H9 (cell line): ENCODE measurements around the gene IL36B. TPM values are rescaled to one million over a fixed set of nuclear protein-coding genes. Genes with fewer than 3 reads are reported as not detected.

Source experiments
- DNase-seq: peaks from one replicate; pipeline ENCODE4 v3.0.0-alpha.2; 2017
- H2AFZ ChIP-seq: one replicate; pipeline ENCODE4 v1.6.1; 2013; ENCODE audit warnings: mild to moderate bottlenecking, low read length, control low read depth, moderate library complexity
- H2AK5ac ChIP-seq: 2 replicates; pipeline ENCODE4 v1.6.1; 2013; ENCODE audit warnings: low read length, control low read depth, mixed read lengths; ENCODE audit not compliant: insufficient read length
- H2BK120ac ChIP-seq: one replicate; pipeline ENCODE4 v1.6.1; 2013; ENCODE audit warnings: low read depth, mild to moderate bottlenecking, low read length, control low read depth, inconsistent platforms; ENCODE audit not compliant: poor library complexity, severe bottlenecking
- H2BK12ac ChIP-seq: 2 replicates; pipeline ENCODE4 v1.6.1; 2013; ENCODE audit warnings: low read length, control low read depth, mixed read lengths, low read depth; ENCODE audit not compliant: insufficient read length
- H2BK15ac ChIP-seq: 2 replicates; pipeline ENCODE4 v1.6.1; 2013; ENCODE audit warnings: low read depth, low read length, control low read depth
- H2BK20ac ChIP-seq: one replicate; pipeline ENCODE4 v1.6.1; 2013; ENCODE audit warnings: low read depth, mild to moderate bottlenecking, low read length, control low read depth, inconsistent platforms; ENCODE audit not compliant: poor library complexity, severe bottlenecking
- H2BK5ac ChIP-seq: 2 replicates; pipeline ENCODE4 v1.6.1; 2013; ENCODE audit warnings: low read length, control low read depth, mixed read lengths; ENCODE audit not compliant: insufficient read length
- H3K14ac ChIP-seq: 2 replicates; pipeline ENCODE4 v1.6.1; 2013; ENCODE audit warnings: low read length, control low read depth; ENCODE audit not compliant: insufficient read depth
- H3K18ac ChIP-seq: 2 replicates; pipeline ENCODE4 v1.6.1; 2013; ENCODE audit warnings: low read depth, mild to moderate bottlenecking, mixed read lengths, low read length, control low read depth; ENCODE audit not compliant: insufficient read length
- H3K23ac ChIP-seq: 2 replicates; pipeline ENCODE4 v1.6.1; 2013; ENCODE audit warnings: low read length, control low read depth, mixed read lengths, low read depth; ENCODE audit not compliant: insufficient read length
- H3K23me2 ChIP-seq: 2 replicates; pipeline ENCODE4 v1.6.1; 2013; ENCODE audit warnings: low read depth, mild to moderate bottlenecking, mixed read lengths, low read length, control low read depth; ENCODE audit not compliant: insufficient read length, poor library complexity, severe bottlenecking
- H3K27ac ChIP-seq: 2 replicates; pipeline ENCODE4 v1.5.1; 2013; ENCODE audit warnings: low read length, control low read depth, mixed read lengths, low read depth; ENCODE audit not compliant: insufficient read length
- H3K27me3 ChIP-seq: 2 replicates; pipeline ENCODE4 v1.6.1; 2013; ENCODE audit warnings: low read length, control low read depth, inconsistent platforms; ENCODE audit not compliant: insufficient read depth
- H3K4ac ChIP-seq: 2 replicates; pipeline ENCODE4 v1.6.1; 2013; ENCODE audit warnings: low read depth, mild to moderate bottlenecking, control low read depth, inconsistent platforms, low read length, moderate library complexity
- H3K4me1 ChIP-seq: 2 replicates; pipeline ENCODE4 v1.6.1; 2013; ENCODE audit warnings: low read length, control low read depth, inconsistent platforms; ENCODE audit not compliant: insufficient read depth
- H3K4me2 ChIP-seq: 2 replicates; pipeline ENCODE4 v1.6.1; 2013; ENCODE audit warnings: low read length, control low read depth, mixed read lengths; ENCODE audit not compliant: insufficient read length, insufficient read depth
- H3K56ac ChIP-seq: 2 replicates; pipeline ENCODE4 v1.6.1; 2013; ENCODE audit warnings: low read depth, mild to moderate bottlenecking, mixed read lengths, low read length, control low read depth; ENCODE audit not compliant: insufficient read length
- H3K79me1 ChIP-seq: 2 replicates; pipeline ENCODE4 v1.6.1; 2013; ENCODE audit warnings: low read depth, mild to moderate bottlenecking, moderate library complexity, low read length, control low read depth, inconsistent platforms; ENCODE audit not compliant: insufficient read depth, poor library complexity, severe bottlenecking
- H3K79me2 ChIP-seq: 2 replicates; pipeline ENCODE4 v1.6.1; 2013; ENCODE audit warnings: low read length, control low read depth, inconsistent platforms; ENCODE audit not compliant: insufficient read depth
- H3K9ac ChIP-seq: 2 replicates; pipeline ENCODE4 v1.6.1; 2013; ENCODE audit warnings: low read length, control low read depth, mixed read lengths; ENCODE audit not compliant: insufficient read length; ENCODE audit errors: extremely low read depth
- H3K9me3 ChIP-seq: one replicate; pipeline ENCODE4 v1.6.1; 2013; ENCODE audit warnings: low read depth, low read length, inconsistent platforms; ENCODE audit not compliant: control insufficient read depth
- H3T11ph ChIP-seq: one replicate; pipeline ENCODE4 v1.6.1; 2013; ENCODE audit warnings: mild to moderate bottlenecking, low read length, control low read depth, inconsistent platforms
- H4K20me1 ChIP-seq: one replicate; pipeline ENCODE4 v1.6.1; 2013; ENCODE audit not compliant: control insufficient read depth, insufficient read length, insufficient read depth
- H4K5ac ChIP-seq: 2 replicates; pipeline ENCODE4 v1.6.1; 2013; ENCODE audit warnings: low read depth, mild to moderate bottlenecking, mixed read lengths, low read length, control low read depth; ENCODE audit not compliant: insufficient read length
- H4K8ac ChIP-seq: replicated peaks from 2 replicates; pipeline ENCODE4 v1.6.1; 2013; ENCODE audit warnings: low read length, control low read depth, mixed read lengths, low read depth; ENCODE audit not compliant: insufficient read length
- H4K91ac ChIP-seq: 2 replicates; pipeline ENCODE4 v1.6.1; 2013; ENCODE audit warnings: low read depth, mild to moderate bottlenecking, moderate library complexity, mixed read lengths, low read length, control low read depth; ENCODE audit not compliant: insufficient read length
- H3K27ac Mint-ChIP-seq, 3 experiments: 2 replicates in 2 of 3; 3 replicates in 1 of 3; pipeline ENCODE4 v1.8.0; 2020 to 2021; ENCODE audit warnings: mixed read lengths in 3 of 3, mild to moderate bottlenecking in 1 of 3, moderate library complexity in 1 of 3
- H3K27me3 Mint-ChIP-seq: 2 replicates; pipeline ENCODE4 v1.8.0; 2021; ENCODE audit warnings: low read depth, mild to moderate bottlenecking, moderate library complexity, mixed read lengths
- H3K36me3 Mint-ChIP-seq, 3 experiments: 2 replicates in 2 of 3; 3 replicates in 1 of 3; pipeline ENCODE4 v1.8.0; 2020 to 2021; ENCODE audit warnings: low read depth in 3 of 3, mixed read lengths in 3 of 3; ENCODE audit not compliant: insufficient read depth in 1 of 3
- H3K4me1 Mint-ChIP-seq, 2 experiments: 2 replicates each; pipeline ENCODE4 v1.8.0; 2020; ENCODE audit warnings: mixed read lengths in 2 of 2
- H3K4me3 Mint-ChIP-seq, 2 experiments: 2 replicates in 1 of 2; 3 replicates in 1 of 2; pipeline ENCODE4 v1.8.0; 2020 to 2021; ENCODE audit warnings: mild to moderate bottlenecking in 2 of 2, mixed read lengths in 2 of 2, moderate library complexity in 1 of 2
- H3K9me3 Mint-ChIP-seq, 2 experiments: 2 replicates in 1 of 2; 3 replicates in 1 of 2; pipeline ENCODE4 v1.8.0; 2020; ENCODE audit warnings: mild to moderate bottlenecking in 2 of 2, mixed read lengths in 2 of 2, moderate library complexity in 1 of 2
- CTCF ChIP-seq: fragments of 200-600 bp; sonication (generic); conservative IDR thresholded peaks from 3 replicates; pipeline ENCODE4 v1.8.0; 2021; ENCODE audit warnings: antibody characterized with exemption, mild to moderate bottlenecking
- WGBS: extraction: QIAGEN DNeasy Blood & Tissue Kit; methylation state at CpG from one replicate; pipeline ENCODE4 v1.1.7; 2013; ENCODE audit warnings: missing lambda C conversion rate, low lambda C conversion rate, mixed read lengths; ENCODE audit not compliant: insufficient read length; ENCODE audit errors: extremely low coverage; 5-methylcytosine and 5-hydroxymethylcytosine counted together
- total RNA-seq: library from RNA; stranded (reverse); gene quantifications from 2 replicates; pipeline ENCODE4 v1.2.1, GENCODE V29; 2021

IL36B gene
- total RNA-seq, 1 experiment from 2014 or later: not detected

DNA sequence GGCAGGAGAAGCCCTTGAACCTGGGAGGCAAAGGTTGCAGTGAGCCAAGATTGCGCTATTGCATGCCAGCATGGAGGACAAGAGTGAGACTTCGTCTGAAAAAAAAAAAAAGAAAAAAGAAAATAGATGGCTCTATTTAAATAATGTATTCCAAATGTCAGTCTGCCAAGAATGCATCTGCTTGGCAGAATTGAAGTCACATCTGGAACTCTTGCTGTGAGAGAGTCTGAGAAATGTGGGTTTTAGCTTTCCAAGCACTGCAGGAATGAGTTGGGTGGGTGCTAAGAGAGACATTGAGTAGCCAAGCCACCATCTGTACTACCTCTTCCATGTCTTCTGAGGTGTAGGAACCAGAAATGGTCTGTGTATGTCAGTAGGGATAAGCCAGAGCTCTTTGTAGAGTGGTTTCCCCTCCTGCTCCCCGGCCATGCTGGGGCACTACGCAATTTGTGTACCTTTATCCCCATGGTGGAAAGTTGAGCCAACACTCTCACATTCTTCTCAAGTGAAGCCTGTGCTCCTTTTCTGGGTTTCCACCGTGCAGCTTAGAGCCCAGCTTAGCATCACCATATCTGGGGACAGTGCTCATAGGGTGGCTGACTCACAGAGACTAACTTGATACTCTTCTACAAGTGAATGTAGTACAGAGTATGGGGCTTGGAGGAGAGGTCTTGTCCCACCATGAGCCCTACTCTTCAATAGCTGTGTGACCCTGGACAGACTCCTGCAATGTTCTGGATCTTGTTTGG is 40.4 kb upstream of the IL36B start:
- Histone ChIP-seq H2BK15ac (0 out of 2 replicates have a peak overlapping the region, but pooled peaks have one; percentile 48), H3K23me2 (no peaks in the 10 kb centered on the region), H3K14ac (no peak overlapping the region), H2AFZ (no peak overlapping the region), H2AK5ac (no peak overlapping the region), H3T11ph (no peak overlapping the region), H3K9ac (no peak overlapping the region), H3K4me2 (no peak overlapping the region), H4K20me1 (no peaks in the 10 kb centered on the region), H3K18ac (no peak overlapping the region), H3K4ac (no peak overlapping the region), H3K23ac (no peak overlapping the region), H3K27me3 (no peaks in the 10 kb centered on the region), H3K79me2 (no peaks in the 10 kb centered on the region), H3K27ac (no peak overlapping the region), H2BK120ac (no peak overlapping the region), H4K5ac (no peak overlapping the region), H2BK5ac (no peak overlapping the region), H2BK20ac (no peak overlapping the region), H3K9me3 (no peaks in the 10 kb centered on the region), H4K91ac (no peak overlapping the region), H2BK12ac (no peak overlapping the region), H3K4me1 (no peaks in the 10 kb centered on the region), H3K79me1 (no peaks in the 10 kb centered on the region), H4K8ac (no peak overlapping the region), H3K56ac (no peak overlapping the region)
- no peak overlapping the region for H3K4me3 Mint-ChIP-seq
- no peak for DNase-seq
- peaks cover 22% of the 10 kb centered on the region for H3K27me3 Mint-ChIP-seq
- H3K27ac Mint-ChIP-seq: peak overlapping the region in 1 of 3 experiments; percentile 63; a peak in 1 of 7 replicates
- no CpG with 5 or more reads among the region's 5 CpGs for WGBS
- no peak for TF ChIP-seq CTCF
- H3K36me3 Mint-ChIP-seq: no peaks in the 10 kb centered on the region; a peak in 1 of 7 replicates
- no peaks in the 10 kb centered on the region for H3K4me1 Mint-ChIP-seq
- H3K9me3 Mint-ChIP-seq: peaks cover 18 to 29% of the 10 kb centered on the region in 2 experiments
